ENCODE data around the gene DHRS13.
A peak's percentile ranks its signal among the peaks of the same experiment; 100 is the strongest.

The DHRS13 gene, protein sequence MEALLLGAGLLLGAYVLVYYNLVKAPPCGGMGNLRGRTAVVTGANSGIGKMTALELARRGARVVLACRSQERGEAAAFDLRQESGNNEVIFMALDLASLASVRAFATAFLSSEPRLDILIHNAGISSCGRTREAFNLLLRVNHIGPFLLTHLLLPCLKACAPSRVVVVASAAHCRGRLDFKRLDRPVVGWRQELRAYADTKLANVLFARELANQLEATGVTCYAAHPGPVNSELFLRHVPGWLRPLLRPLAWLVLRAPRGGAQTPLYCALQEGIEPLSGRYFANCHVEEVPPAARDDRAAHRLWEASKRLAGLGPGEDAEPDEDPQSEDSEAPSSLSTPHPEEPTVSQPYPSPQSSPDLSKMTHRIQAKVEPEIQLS

DNA sequence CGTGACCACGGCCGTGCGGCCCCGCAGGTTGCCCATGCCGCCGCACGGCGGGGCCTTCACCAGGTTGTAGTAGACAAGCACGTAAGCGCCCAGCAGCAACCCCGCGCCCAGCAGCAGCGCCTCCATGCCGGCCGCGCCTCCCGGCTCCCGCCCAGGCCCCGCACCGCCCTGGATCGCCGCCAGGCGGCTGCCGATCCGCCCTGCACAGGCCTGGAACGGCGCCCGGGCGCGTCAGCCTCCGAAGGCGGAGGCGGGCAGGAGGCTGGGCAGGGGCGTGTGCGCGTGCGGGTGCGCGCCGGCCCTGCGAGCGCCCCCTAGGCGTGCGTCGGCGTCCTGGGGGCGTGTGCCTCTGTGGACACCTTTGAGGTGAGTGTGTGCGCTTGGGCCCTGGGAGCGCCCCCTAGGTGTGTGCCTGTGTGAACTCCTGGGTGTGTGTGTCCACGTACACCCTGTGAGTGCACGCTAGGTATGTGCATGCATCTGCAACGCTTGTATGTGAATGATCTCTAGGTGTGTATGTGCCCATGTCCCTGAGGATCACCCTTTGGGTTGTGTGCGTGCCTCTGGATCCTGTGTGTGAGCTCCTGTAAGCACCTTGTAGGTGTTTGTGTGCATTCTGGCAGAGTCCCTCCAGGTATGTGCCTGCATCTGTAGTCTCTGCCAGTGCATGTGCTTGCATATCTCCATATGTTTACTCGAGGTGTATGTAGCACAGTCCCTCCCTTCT lies at the start of gene DHRS13:
TSS of gene DHRS13 (minus strand) at position 261 of the 727 bp plus-strand sequence. CDS start at position 126, 135 bp downstream.
- DNase-seq (ENCODE audit: low spot score), result peak; percentile 98

DNA sequence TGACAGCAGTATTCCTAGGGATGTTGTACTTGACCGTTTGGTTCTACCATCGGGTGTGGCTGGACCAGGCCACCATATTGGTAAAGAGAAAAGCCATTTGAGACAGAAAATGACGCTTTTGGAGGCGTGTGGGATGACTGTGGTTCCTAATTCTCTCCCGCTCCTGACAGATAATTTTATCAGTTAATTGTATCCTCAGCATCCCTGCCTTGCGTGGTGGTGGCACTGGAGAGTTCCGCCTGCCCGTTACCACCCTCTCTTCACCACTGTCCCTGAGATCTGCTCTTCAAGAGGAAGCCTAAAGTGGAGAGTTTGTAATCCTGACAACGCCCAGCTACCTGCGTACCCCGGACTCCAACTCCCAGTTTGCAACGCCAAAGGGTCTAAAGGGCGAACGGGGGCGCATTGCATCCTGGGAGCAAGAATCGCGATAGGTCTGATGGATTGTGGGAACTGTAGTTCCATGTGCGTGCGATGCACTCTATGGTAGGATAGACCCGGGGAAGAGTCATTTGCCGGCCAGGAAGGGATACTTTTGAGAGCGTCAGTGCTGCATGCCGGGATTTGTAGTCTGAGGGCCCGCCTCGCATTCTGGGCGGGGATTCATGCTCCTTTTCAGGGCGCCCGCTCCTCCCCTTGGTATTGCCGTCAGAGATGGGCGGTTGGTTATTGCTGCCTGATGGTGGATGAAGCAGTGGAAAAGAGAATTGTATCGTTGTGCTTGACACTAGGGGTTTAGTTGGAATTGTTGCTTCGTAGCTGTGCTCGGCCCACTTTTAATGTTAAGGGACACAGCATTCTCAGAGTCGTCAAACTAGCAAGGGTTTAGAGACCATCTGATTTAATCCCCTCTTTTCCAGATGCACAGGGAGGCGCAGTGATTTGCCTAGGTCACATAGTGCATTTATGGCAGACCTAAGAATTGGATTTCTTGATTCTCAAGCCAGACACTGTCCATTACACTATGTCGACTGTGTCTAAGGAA lies 49.4 kb upstream of the DHRS13 start:
- peak; percentile 99 for DNase-seq (ENCODE audit: low spot score)

DNA sequence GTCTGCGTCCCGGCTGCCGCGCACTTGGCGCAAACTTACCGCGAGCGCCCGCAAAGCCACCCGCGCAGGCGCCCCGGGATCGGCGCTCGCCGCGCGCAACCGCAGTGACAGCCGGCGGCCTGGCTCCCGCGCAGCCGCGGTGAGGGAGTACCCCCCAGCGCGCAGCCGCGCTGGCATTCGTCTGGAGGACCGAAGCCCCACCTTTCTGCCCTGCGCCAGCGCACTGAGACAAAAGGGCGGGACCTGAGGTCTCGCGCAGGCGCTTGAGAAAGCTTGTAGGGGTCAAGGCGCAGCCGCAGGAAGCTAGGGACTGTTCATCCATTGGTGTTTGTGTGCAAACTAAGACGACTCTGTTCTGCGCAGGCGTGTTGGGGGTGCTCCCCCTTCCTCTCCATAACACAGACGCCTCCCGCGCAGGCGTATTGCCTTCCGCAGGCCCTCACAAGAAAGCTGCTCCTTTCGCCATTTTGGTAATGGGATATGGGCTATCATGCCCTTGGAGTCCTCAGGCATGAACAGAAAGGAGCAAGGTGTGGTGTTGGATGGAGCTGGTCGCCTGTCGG lies 48.6 kb upstream of the DHRS13 start, which contains the start of gene PHF12:
TSS of gene PHF12 (minus strand) at position 91 of the 563 bp plus-strand sequence. CDS start 558 bp downstream, outside the sequence.
- peak; percentile 100 for DNase-seq (ENCODE audit: low spot score)

GRCh38 chr17:28950752-28951427 lies 48.0 kb upstream of the DHRS13 start:
- DNase-seq (ENCODE audit: low spot score), result no peak

- DNase-seq (ENCODE audit: low spot score), result peak; percentile 42
Measured at GRCh38 chr17:28950017-28950751, 47.3 kb upstream of the DHRS13 start.

GRCh38 chr17:28949185-28950016 lies 46.5 kb upstream of the DHRS13 start:
- DNase-seq (ENCODE audit: low spot score), result peak; percentile 66

DNA sequence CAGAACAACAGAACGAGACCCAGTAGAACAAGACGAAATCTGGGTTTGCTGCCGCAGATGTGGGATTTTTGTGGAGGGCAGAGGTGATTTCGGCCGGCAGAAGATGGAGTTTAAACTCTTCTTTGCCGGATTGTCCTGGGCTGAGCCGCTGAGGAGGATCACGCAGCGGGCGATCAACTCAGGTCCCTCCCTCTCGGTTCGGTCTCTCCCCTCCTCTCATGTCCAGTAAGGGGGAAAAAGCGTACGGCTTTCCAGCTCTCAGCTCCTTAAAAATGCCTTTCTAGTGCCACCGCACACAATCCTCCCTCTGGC lies 46.0 kb upstream of the DHRS13 start:
- DNase-seq (ENCODE audit: low spot score), result no peak

GRCh38 chr17:28948342-28948741 lies 45.5 kb upstream of the DHRS13 start:
- DNase-seq (ENCODE audit: low spot score), result no peak

DNA sequence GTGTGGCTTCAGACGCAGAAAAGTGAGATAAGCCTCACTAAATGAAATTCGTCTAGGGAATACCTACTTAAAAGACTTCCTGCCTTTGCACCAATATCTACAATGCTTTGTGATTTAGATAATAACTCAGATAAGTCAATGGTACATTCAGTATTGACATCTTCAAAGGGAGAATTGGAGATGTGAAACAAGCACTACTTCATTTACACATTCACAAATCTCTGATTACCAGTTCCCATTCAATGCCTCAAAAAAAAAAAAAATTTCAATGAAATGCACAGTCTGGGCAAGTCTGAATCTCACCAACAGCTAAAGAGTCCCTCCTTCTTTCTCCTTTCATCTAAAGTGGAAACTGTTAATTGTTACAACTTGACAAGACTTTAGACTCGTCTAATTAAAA lies 44.8 kb upstream of the DHRS13 start:
- DNase-seq (ENCODE audit: low spot score), result no peak

- DNase-seq (ENCODE audit: low spot score), result no peak
Measured at GRCh38 chr17:28946239-28946638, 43.4 kb upstream of the DHRS13 start.

GRCh38 chr17:28944862-28945741 lies 42.2 kb upstream of the DHRS13 start:
- DNase-seq (ENCODE audit: low spot score), result no peak

GRCh38 chr17:28944343-28944742 lies 41.5 kb upstream of the DHRS13 start:
- DNase-seq (ENCODE audit: low spot score), result no peak

GRCh38 chr17:28942925-28943324 lies 40.0 kb upstream of the DHRS13 start:
- no peak for DNase-seq (ENCODE audit: low spot score)

DNA sequence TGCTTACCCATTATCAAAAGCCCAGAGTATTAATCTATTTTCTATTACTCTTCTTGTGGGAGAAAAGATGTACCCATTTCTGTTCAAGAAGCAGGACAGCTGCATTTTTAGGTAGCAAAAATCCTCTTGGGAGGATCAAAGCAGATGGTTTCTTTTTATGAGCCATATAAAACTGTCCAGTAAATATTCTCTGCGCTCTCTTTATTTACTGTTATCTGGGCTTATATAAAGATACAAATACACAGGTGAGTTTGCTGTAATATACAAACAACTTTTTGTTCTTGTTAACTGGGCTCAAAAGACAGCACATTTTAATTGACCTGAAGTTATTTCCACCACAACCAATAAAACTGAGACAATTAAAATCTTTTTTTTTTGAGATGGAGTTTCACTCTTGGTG lies 38.4 kb upstream of the DHRS13 start:
- DNase-seq (ENCODE audit: low spot score), result no peak

GRCh38 chr17:28940675-28941074 lies 37.8 kb upstream of the DHRS13 start:
- DNase-seq (ENCODE audit: low spot score), result no peak

DNA sequence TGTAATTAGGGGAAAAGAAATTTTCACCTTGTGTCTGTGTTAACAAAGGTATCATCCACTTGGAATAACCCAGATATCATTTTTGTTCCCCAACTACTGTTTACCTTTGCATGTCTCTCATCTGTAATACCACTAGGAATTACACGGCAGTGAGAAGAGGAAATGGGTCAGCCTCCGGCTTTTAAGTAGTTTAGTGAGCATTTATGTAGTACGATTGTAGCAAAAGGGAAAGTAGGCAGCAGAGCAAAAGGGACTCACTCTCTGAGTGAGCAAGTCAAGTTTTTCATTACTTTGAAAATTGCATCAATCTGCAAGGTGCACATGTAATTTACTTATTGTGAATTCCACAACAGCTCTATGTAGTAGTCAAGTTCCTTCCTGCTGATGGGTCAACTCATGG lies 37.3 kb upstream of the DHRS13 start:
- no peak for DNase-seq (ENCODE audit: low spot score)

DNA sequence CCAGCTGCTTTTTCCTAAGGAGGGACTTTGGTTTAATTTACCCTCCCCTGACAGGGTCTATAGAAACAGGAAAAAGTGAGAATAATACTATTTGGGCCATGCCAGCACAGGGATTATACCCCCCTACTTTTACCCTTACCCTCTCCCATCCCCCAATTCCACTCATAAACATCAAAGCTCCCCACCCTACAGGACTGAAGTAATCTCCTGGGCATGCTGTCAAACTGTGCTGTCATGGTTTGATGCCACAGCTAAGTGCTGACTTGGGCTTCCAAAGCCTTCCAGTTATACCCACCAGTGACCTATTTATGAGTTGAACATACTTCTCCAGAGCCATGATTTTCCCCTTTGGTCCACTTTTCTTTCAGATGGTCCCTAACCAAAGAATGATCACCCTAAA lies 35.7 kb upstream of the DHRS13 start:
- DNase-seq (ENCODE audit: low spot score), result peak; percentile 45

DNA sequence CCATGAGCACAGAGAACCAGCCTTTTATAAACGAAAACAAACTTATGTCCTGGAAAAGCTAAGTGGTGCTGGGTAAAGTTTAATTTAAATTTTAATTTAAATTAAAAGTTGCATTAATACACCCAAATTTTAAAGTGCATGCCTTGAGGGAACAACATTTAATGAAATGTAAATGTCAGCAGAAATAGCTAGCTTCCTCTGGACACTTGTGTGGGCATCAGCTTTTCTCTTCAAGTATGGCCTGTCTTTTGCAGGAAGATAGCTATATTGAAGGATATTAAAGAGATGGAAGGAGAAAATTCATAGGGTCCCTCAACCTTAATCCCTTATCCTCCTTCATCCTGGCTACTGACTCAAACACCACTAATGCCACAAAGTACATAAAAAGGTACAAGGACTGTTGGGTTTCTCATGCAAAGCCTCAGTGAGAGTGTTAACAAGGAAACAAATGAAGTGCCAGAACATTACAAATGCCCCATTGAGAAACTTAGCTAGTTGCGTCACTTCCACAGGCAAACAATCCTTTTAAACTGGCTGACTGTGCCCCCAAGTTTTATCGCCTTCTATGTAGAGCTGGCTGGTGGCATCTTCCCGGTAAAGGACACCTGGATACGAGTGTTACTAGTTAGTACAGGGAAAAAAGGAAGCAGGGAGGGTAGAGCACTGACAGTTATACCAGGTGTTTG lies 34.3 kb upstream of the DHRS13 start:
- DNase-seq (ENCODE audit: low spot score), result no peak

All from hematopoietic multipotent progenitor cell treated with erythropoietin and hydrocortisone succinate and interleukin-3 and kit ligand, for 17 days (in vitro differentiated cells).